GM18502 (cell line): ENCODE results near the gene KANTR.
"Not testable (repeated sequence)": the region's sequence is repeated elsewhere in the genome, so short reads cannot be mapped to it uniquely, and the experiment has no call there.

Experiments
- ATAC-seq: cut with Tn5 transposase; IDR thresholded peaks from one replicate; pipeline ENCODE4 v1.9.1; 2021; ENCODE audit warnings: mild to moderate bottlenecking; ENCODE audit not compliant: unreplicated experiment, poor library complexity

Gene KANTR

DNA sequence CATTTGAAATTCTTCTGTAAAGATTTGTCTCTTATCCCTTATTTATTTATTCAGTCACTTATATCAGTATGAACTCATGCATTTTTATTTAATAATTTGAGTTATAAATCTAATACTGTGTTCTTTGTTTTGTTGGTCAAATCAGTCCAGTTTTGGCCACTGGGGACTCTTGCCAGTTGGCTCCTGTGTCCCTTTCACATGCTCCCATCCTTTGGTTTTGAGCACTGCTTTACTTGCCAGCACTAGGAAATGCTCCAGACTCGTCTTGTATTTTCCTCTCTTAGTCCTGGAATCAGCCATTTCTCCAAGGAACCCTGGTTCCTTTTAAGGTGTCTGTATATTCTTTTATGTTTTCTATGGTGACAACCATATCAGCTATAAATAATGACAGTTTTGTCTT is 28.1 kb downstream of the KANTR start:
- no peak for ATAC-seq

DNA sequence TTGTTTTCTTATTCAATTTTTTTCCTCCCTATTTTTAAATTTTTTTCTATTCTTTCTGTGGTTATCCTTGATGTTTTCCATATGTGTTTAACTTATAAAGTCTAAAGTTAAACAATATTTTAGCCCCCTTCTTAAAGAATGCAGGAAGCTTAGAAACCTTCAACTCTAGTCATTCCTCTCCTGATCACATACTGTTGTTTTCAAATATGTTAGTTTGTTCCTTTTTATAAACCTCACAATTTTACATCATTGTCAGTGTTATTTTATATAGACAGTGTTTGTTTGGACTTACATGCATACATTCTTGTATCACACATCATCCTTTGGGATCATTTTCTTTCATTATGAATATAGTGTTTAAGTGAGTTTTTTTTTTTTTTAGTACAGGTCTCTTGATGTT is 31.6 kb downstream of the KANTR start:
- no peak for ATAC-seq

DNA sequence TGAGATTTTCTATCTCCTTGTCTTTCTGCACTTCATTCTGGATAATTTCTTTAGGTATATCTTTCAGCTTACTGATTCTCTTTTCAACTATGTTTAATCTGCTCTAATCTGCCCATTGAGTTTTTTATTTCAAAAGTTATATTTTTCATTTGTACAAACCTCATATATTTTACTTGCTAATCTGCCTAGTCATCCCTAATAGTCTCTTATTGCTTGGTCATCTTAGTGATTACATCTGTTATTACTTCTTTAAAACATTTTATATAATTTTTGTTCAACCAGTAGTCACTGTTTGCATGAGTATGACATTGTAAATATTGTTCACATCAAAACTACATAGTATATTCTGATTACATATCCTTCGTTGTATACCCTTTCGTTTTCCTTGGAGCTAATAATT is 32.4 kb downstream of the KANTR start:
- no peak for ATAC-seq

DNA sequence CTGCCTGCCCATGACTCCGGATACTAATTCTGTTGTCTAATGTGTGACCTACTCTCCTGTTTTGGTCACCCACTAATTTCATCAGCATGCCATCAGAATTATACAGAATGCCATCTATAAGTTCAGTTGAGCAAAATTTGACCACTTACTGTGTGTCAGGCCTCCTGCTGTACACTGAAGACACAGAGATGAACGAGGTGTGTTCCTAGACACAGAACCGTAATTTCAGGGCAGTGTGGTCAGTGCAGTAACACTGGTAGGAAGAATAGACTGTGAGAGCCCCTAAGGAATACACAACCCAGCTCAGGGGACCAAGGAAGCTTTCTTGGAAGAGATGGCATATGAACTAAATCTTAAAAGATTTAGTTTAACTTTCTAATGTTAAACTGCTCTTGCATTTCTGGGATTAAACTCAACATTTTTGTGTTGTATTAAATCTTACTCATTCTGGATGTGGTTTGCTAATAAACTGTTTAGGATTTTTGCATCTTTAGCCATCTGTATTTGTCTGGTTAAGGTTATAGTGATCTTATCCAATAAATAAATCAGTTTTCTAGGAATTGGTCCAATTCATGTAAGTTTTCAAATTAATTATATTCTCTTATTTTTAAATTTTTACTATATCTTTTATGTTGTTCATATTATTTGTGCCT is 34.3 kb downstream of the KANTR start:
- no peak for ATAC-seq

DNA sequence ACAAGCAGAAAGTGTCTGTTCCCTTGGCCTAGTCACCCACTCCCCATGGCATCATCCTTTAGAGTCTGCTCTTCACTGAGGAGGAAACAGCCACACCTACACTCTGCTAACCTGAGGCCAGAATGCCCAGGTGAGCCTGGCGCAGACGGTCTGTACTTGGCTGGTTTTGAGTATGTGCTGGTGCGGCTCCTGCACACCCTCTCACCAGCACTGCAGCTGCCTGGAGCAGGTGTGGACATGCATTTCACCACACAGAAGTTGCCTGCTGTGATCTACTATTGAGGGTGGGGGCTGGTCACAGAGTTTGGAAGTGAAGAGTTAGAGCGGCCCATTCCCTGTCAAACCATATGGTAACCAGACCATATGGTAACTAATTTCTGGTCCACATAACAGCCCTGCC is 39.5 kb downstream of the KANTR start:
- ATAC-seq, result no peak

DNA sequence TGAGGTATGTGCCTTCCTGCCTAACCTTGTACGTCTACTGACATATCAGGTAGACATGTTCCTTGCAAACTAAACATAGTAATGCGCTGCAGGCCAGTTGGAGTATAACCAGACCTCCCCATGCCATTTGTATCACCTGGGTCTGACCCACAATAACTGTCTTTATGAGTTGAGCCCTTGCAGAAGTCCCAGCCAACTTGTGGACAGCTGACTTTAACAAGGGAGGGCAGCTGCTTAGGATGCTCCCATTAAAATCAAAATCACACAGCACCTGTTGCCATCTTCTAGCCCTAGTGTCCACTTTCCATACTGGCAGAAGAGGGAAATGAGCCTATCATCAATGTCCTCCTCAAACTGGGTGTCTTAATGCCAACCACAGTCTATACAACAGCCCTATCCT is 41.6 kb downstream of the KANTR start:
- no peak for ATAC-seq

GRCh38 chrX:53153581-53153980 is 59.6 kb downstream of the KANTR start:
- no peak for ATAC-seq

DNA sequence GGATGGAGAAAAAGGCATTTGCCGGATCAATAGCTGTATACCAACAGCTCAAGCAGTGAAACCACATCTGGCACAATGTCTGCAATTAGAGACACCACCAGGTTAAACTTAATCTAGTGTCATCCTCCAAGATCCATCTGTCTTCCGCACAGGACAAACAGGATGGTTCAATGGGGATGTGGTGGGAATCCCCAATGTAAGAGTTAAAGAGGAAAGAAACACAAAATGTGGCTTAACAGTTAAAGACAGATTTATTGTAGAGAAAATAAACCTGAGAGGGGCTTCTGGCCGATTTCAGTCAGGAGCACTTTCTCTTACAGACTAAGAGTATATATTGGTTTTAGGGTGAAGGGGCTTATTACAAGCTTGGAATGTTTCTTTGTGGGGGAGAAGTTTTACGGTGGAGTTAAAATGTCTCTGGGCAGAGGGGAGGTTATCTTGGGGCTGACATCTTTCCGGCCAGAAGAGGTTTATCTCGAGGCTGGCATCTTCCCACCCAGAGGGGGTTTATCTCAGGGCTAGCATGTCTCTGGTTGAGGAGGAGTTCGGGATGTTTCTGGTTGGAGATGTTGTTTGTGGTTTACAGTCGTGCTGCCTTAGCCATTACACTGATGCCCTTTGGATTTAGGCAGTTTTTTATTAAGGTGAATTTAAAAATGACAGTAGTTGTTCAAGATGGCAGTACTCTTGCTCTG is 61.7 kb downstream of the KANTR start:
- no peak for ATAC-seq

DNA sequence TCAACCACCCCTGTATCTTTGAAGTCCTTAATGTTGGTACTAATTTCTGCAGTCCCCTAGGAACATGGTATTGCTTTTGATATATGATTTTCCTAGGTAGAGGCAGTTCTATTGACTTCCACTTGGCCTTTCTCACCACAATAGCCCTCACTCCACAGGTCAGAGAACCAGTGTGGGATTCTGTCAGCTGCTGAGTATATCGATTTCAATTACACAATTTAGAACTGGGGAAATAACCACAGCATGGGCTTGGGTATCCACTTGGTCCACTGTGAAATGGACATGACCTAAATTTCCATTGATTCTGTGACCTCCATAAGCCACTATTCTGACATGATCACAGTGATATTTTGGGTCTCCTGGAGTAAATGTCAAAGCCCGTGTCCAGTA is 62.3 kb downstream of the KANTR start:
- ATAC-seq, result no peak

DNA sequence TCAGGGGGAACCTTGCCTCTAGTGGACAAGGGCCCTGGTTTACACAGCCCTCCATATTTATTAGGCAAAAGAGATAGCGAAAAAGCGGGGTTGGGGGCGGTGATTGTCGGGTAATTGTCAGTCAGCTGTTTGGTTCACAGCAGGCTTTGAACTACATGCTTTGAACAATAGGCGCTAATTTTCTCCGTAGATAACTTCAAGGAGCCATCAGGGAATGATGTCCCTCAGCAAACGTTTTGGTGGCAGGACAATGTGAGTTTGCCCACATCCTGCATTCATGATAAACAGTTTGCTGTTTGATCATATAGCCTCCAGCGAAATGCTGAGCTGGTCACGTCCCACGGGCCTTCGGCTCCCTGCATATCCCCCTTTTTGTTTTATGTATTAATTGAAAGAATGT is 65.2 kb downstream of the KANTR start:
- ATAC-seq, result no peak

DNA sequence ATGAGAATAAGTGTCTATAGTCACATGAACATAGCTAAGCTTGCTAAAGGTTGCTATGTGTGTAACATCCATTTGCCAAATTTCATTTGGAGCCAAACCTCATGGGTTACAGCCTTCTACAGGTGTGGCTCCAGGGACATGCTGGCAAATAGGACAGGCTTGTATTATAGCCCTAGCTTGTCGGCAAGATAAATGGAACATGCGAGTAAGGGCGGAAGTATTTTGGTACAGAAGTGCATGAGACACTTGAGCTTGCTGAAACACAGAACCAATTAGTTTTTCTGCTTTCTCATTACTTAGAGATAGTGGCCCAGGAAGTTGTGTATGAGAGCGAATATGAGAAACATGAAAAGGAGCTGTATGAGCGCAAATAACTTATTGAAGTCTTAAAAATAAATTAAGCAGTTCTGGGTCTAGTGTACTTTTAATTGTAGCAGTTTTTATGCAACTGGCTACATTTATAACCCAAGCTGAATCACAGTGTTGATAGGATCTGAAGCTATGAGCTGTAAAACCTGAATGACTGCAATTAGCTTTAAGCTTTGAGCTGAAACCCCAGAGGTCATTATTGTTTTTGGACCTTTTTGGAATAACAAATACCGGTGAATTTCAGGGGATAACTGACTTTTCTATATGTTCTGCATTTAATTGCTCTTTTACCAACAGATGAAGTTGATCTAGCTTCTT is 66.5 kb downstream of the KANTR start:
- no peak for ATAC-seq

DNA sequence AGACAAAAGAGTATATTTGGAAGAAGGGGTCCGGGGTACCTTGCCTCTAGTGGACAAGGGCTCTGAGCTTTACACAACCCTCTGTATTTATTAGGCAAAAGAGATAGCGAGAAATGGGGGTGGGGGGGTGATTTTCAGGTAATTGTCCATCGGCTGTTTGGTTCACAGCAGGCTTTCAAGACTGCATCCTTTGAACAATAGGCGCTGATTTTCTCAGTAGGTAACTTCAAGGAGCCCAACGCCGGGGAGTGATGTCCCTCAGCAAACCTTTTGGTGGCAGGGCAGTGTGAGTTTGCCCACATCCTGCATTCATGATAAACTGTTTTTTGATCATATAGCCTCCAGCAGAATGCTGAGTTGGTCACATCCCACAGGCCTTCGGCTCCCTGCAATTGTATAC is 69.5 kb downstream of the KANTR start:
- no peak for ATAC-seq

- ATAC-seq, result not testable (repeated sequence)
These were observed 70.6 kb downstream of the KANTR start for GRCh38 chrX:53164566-53164965.

- no peak for ATAC-seq
These were observed 72.2 kb downstream of the KANTR start for GRCh38 chrX:53166103-53166502.

DNA sequence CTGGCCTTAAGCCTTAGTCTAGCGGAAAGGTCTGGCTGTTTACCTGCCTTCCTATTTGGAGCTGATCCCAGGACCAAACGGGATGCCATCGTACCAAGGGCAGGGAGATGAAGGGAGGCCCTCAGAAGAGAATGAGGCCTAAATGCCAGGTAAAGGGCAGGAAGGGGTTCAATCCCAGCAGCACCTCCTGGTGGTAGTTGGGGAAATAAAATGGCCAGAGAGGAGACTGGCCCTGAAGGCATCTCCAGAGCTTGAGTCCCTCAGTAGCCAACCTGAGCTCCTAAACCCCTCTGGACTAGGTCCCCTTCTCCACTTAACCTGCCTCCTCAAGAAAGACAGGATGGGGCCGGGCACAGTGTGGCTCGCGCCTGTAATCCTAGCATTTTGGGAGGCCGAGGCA is 77.4 kb downstream of the KANTR start:
- ATAC-seq, result no peak
